D341Med (cell line): ENCODE results near the gene ALPK1.
"Not testable (repeated sequence)": the region's sequence is repeated elsewhere in the genome, so short reads cannot be mapped to it uniquely, and the experiment has no call there.

ENCODE experiments used
- DNase-seq: peaks from one replicate; pipeline ENCODE4 v3.0.0; 2012; ENCODE audit warnings: low spot score

Gene ALPK1

GRCh38 chr4:112296949-112297880 lies at the start of gene ALPK1:
Gene ALPK1, plus strand, starts transcription at chr4:112297369.
- no peak for DNase-seq

- DNase-seq = no peak
Observed at GRCh38 chr4:112251019-112251643, 46.0 kb upstream of the ALPK1 start.

- DNase-seq = no peak
Observed at GRCh38 chr4:112252234-112252633, 44.9 kb upstream of the ALPK1 start.

- DNase-seq = no peak
Observed at GRCh38 chr4:112253382-112254000, 43.7 kb upstream of the ALPK1 start.

- no peak for DNase-seq
Observed at GRCh38 chr4:112257098-112257497, 40.1 kb upstream of the ALPK1 start.

GRCh38 chr4:112266823-112267222 lies 30.3 kb upstream of the ALPK1 start:
- no peak for DNase-seq

- DNase-seq = no peak
Observed at GRCh38 chr4:112270051-112270450, 27.1 kb upstream of the ALPK1 start.

GRCh38 chr4:112270640-112271421 lies 26.3 kb upstream of the ALPK1 start:
- DNase-seq = no peak

GRCh38 chr4:112272292-112272691 lies 24.9 kb upstream of the ALPK1 start:
- no peak for DNase-seq

- DNase-seq = no peak
Observed at GRCh38 chr4:112274959-112275358, 22.2 kb upstream of the ALPK1 start.

- DNase-seq = no peak
Observed at GRCh38 chr4:112276113-112276512, 21.1 kb upstream of the ALPK1 start.

- no peak for DNase-seq
Observed at GRCh38 chr4:112277220-112277619, 19.9 kb upstream of the ALPK1 start.

- no peak for DNase-seq
Observed at GRCh38 chr4:112277705-112278448, 19.3 kb upstream of the ALPK1 start.

GRCh38 chr4:112279025-112279881 lies 17.9 kb upstream of the ALPK1 start:
- DNase-seq = no peak

GRCh38 chr4:112279882-112280315 lies 17.3 kb upstream of the ALPK1 start:
- DNase-seq = no peak

GRCh38 chr4:112280386-112281056 lies 16.6 kb upstream of the ALPK1 start:
- no peak for DNase-seq

- not testable (repeated sequence) for DNase-seq
Observed at GRCh38 chr4:112281895-112282398, 15.2 kb upstream of the ALPK1 start.

- DNase-seq = no peak
Observed at GRCh38 chr4:112282860-112283667, 14.1 kb upstream of the ALPK1 start.

GRCh38 chr4:112284166-112284565 lies 13.0 kb upstream of the ALPK1 start:
- no peak for DNase-seq
